ENCODE results near the gene ZDHHC17.
"Not testable (repeated sequence)": the region's sequence is repeated elsewhere in the genome, so short reads cannot be mapped to it uniquely, and the experiment has no call there.

DNA sequence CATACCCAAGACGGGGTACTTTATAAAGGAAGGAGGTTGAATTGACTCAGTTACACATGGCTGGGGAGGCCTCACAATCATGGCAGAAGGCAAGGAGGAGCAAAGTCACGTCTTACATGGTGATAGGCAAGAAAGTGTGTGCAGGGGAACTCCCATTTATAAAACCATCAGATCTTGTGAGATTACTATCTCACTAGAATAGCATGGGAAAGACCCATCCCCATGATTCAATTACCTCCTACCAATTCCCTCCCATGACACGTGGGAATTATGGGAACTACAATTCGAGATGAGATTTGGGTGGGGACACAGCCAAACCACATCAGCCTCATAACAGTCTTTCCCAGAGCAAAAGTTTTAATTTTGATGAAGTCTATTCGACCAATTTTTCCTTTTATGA lies 15.4 kb downstream of the ZDHHC17 start:
- TF ChIP-seq, protein P1, sequence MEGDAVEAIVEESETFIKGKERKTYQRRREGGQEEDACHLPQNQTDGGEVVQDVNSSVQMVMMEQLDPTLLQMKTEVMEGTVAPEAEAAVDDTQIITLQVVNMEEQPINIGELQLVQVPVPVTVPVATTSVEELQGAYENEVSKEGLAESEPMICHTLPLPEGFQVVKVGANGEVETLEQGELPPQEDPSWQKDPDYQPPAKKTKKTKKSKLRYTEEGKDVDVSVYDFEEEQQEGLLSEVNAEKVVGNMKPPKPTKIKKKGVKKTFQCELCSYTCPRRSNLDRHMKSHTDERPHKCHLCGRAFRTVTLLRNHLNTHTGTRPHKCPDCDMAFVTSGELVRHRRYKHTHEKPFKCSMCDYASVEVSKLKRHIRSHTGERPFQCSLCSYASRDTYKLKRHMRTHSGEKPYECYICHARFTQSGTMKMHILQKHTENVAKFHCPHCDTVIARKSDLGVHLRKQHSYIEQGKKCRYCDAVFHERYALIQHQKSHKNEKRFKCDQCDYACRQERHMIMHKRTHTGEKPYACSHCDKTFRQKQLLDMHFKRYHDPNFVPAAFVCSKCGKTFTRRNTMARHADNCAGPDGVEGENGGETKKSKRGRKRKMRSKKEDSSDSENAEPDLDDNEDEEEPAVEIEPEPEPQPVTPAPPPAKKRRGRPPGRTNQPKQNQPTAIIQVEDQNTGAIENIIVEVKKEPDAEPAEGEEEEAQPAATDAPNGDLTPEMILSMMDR (IDR thresholded peaks at IDR 0.05) = not testable (repeated sequence)
- TF ChIP-seq POLR2AphosphoS5 (IDR thresholded peaks at IDR 0.05; ENCODE audit: low read depth, low read length); TCF7L2 (IDR thresholded peaks at IDR 0.05; ENCODE audit: low read depth, low read length); SIN3A (IDR thresholded peaks at IDR 0.05; ENCODE audit: borderline replicate concordance, insufficient read depth, low read depth, low read length): not testable (repeated sequence)
- TF ChIP-seq, protein P2, sequence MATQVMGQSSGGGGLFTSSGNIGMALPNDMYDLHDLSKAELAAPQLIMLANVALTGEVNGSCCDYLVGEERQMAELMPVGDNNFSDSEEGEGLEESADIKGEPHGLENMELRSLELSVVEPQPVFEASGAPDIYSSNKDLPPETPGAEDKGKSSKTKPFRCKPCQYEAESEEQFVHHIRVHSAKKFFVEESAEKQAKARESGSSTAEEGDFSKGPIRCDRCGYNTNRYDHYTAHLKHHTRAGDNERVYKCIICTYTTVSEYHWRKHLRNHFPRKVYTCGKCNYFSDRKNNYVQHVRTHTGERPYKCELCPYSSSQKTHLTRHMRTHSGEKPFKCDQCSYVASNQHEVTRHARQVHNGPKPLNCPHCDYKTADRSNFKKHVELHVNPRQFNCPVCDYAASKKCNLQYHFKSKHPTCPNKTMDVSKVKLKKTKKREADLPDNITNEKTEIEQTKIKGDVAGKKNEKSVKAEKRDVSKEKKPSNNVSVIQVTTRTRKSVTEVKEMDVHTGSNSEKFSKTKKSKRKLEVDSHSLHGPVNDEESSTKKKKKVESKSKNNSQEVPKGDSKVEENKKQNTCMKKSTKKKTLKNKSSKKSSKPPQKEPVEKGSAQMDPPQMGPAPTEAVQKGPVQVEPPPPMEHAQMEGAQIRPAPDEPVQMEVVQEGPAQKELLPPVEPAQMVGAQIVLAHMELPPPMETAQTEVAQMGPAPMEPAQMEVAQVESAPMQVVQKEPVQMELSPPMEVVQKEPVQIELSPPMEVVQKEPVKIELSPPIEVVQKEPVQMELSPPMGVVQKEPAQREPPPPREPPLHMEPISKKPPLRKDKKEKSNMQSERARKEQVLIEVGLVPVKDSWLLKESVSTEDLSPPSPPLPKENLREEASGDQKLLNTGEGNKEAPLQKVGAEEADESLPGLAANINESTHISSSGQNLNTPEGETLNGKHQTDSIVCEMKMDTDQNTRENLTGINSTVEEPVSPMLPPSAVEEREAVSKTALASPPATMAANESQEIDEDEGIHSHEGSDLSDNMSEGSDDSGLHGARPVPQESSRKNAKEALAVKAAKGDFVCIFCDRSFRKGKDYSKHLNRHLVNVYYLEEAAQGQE (IDR thresholded peaks at IDR 0.05; ENCODE audit: insufficient read depth in 1 of 2, low read depth in 2 of 2, low read length in 1 of 2) = not testable (repeated sequence)

Measured in Panc1 (cell line).